ENCODE results near the gene YTHDF1.

The YTHDF1 gene

DNA sequence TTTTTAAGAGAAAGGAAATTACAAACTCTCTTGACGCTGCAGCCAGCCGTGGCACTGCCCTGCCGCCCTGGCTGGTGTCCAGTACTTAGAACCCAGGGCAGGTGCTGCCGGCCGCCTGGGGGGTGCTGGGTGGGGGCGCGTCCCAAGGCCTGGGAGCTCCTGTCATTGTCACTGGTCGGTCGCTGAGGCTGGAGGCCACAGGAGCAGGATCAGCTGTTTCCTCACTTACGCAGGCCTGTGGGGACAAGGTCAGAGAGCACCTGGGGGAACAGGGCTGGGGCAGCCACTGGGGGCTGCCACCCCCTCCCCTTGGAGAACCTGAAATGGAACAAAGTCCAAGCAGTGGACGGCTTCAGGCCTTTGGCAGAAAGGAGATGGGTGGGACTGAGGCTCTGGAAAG lies 25.3 kb upstream of the YTHDF1 start:
- Mint-ChIP-seq H3K27ac (no peak overlapping the region), H3K36me3 (no peaks in the 10 kb centered on the region)
- CTCF ChIA-PET, result no interaction called here

DNA sequence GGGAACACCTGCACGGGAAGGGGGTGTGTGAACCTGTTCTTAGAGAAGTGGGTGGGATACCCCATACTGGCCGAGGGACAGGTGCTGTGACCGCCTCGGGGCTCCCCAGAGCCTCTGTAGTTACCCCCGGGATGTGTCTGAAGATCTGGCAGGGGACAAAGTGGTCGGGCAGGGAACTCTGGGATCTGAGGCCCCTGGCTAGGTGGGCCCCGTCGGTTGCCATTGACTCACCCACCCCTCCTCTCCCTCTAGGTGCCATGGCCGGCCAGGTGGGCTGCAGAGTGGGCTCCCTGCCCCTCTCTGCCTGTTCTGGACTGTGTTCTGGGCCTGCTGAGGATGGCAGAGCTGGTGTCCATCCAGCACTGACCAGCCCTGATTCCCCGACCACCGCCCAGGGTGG lies 24.1 kb upstream of the YTHDF1 start:
- CTCF ChIA-PET, result interaction anchor here (0.8 kb wide), 1 partner anchor 22 kb away, joined by 3 read pairs; no protein-coding TSS in a partner anchor
- Mint-ChIP-seq H3K4me1 (no peaks in the 10 kb centered on the region), H3K27me3 (peaks cover 20% of the 10 kb centered on the region), H3K9me3 (no peaks in the 10 kb centered on the region), H3K36me3 (no peaks in the 10 kb centered on the region), H3K27ac (no peak overlapping the region), H3K4me3 (no peak overlapping the region)
- DNase-seq, result no peak

More for the DNA sequence above, 25.3 kb upstream of the YTHDF1 start:
- peaks cover 25% of the 10 kb centered on the region for H3K27me3 Mint-ChIP-seq
- no peaks in the 10 kb centered on the region for H3K9me3 Mint-ChIP-seq
- H3K4me3 Mint-ChIP-seq, result no peak overlapping the region
- no peaks in the 10 kb centered on the region for H3K4me1 Mint-ChIP-seq
- DNase-seq, result no peak

DNA sequence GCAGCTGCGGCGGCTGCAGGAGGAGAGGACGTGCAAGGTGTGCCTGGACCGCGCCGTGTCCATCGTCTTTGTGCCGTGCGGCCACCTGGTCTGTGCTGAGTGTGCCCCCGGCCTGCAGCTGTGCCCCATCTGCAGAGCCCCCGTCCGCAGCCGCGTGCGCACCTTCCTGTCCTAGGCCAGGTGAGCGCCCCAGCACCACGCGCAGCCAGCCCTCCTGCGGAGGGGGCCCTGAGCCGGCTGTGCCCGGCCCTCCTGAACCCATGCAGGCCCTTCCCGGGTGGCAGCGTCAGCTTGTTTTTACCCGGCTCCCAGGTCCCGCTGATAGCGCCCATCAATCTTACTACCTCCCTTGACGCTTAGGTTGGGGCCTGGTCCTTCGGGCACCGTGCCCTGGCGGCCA lies 23.5 kb upstream of the YTHDF1 start:
- Mint-ChIP-seq H3K27ac (no peak overlapping the region), H3K4me1 (no peaks in the 10 kb centered on the region), H3K9me3 (no peaks in the 10 kb centered on the region), H3K4me3 (no peak overlapping the region), H3K36me3 (no peaks in the 10 kb centered on the region), H3K27me3 (peaks cover 20% of the 10 kb centered on the region)
- CTCF ChIA-PET, result no interaction called here
- no peak for DNase-seq

DNA sequence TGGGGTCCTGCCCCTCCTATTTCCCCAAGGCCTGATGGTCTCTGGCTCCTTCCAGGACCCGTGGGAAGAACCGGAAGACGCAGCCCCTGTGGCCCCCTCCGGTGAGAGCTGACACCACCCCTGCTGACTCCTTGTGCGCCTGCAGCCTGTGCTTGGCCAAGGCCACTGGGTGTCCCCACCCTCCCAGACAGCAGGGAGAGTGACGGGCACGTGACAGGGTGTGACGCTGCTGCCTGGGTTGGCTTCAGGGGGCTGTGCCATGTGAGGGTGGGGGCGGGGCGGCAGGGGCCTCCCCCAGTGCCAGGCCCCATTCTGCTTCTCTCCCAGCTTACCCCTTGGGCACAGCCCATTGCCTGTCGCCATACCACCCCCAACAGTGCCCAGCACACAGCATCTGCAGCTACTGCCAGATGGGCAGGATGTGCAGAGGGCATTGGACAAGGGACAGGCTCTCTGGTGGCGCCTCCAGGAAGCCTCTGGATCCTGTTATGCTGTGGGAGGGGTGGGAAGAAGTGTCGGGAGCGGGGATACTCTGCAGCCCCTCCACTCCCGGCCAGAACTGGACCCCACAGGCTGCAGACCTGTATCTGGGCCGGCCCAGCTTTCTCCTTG lies 22.7 kb upstream of the YTHDF1 start:
- DNase-seq, result no peak
- Mint-ChIP-seq H3K27ac (no peak overlapping the region), H3K27me3 (peaks cover 25% of the 10 kb centered on the region), H3K36me3 (no peaks in the 10 kb centered on the region), H3K9me3 (no peaks in the 10 kb centered on the region), H3K4me1 (no peaks in the 10 kb centered on the region), H3K4me3 (no peak overlapping the region)
- CTCF ChIA-PET, result no interaction called here

GRCh38 chr20:63238031-63238430 lies 22.1 kb upstream of the YTHDF1 start:
- H3K27ac Mint-ChIP-seq, result no peak overlapping the region
- H3K4me1 Mint-ChIP-seq, result no peaks in the 10 kb centered on the region
- no peak for DNase-seq
- no peaks in the 10 kb centered on the region for H3K9me3 Mint-ChIP-seq
- H3K27me3 Mint-ChIP-seq, result peaks cover 30% of the 10 kb centered on the region
- H3K36me3 Mint-ChIP-seq, result no peaks in the 10 kb centered on the region
- CTCF ChIA-PET, result interaction anchor here (5.6 kb wide), 1 partner anchor 14 kb away, joined by 42 read pairs; no protein-coding TSS in a partner anchor
- H3K4me3 Mint-ChIP-seq, result no peak overlapping the region

DNA sequence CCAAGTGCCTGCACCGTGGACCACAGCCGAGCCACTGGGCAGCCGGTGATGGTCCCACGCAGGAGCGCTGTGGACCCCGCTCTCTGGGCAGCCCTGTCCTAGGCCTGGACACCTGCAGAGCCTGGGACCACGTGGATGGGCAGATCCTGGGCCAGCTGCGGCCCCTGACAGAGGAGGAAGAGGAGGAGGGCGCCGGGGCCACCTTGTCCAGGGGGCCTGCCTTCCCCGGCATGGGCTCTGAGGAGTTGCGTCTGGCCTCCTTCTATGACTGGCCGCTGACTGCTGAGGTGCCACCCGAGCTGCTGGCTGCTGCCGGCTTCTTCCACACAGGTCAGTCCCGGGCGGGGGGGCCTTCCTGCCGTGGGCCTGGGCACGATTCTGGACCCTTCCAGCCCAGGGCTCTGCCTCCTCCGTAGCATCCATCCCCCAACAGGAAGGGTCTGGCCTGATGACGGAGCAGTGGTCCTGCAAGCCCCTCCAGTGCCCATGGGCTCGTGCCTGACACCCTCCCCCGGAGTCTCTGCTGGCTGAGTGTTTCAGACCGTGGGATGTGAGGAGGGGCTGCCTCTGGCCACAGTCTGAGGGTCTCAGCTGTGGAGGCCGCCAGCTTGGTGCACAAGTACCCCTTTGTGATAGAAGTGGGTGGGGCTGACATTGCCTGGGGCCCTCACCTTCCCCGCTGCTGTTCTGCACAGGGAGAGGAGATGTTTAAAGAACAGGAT lies 20.3 kb upstream of the YTHDF1 start:
- H3K27ac Mint-ChIP-seq, result no peak overlapping the region
- H3K4me3 Mint-ChIP-seq, result no peak overlapping the region
- H3K4me1 Mint-ChIP-seq, result no peaks in the 10 kb centered on the region
- CTCF ChIA-PET, result interaction anchor here (1.1 to 5.6 kb wide), 2 partner anchors 10 to 12 kb away, joined by 3 to 42 read pairs; no protein-coding TSS in a partner anchor
- H3K27me3 Mint-ChIP-seq, result peaks cover 44% of the 10 kb centered on the region
- DNase-seq, result no peak
- H3K36me3 Mint-ChIP-seq, result no peaks in the 10 kb centered on the region
- H3K9me3 Mint-ChIP-seq, result no peaks in the 10 kb centered on the region

DNA sequence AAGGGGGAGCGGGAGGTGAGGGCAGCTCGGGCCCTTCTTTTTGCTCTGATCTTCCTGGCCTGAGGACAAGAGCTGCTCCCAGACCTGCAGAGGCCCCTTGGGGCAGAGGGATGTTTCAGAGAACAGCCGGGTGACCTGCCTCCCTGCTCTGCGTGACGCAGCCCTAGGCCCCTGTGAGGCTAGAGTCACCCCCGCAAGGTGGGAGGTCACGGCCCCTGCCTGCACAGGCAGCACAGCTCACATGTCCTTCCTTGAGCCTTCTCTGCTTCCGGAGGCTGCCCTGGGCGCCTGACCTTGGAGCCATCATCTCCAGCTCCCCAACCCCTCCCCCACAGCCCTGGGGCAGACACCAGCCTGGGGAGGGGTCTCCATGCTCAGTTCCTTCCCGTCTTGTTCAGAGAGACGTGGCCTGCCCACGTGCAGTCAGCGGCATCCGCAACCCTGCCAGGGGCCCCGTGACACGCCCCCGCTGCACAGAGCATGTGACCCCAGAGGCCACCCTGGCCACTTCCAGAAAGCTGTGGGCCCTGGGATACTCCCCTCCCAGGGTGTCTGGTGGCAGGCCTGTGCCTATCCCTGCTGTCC lies 19.6 kb upstream of the YTHDF1 start, which contains the start of gene BIRC7:
TSS of gene BIRC7 (plus strand) at position 507 of the 585 bp plus-strand sequence. CDS start 192 bp downstream, outside the sequence.
- no peak within 1 kb of the TSS for H3K27ac Mint-ChIP-seq
- CTCF ChIA-PET, result interaction anchor here (1.1 to 5.6 kb wide), 2 partner anchors 9 to 12 kb away, joined by 3 to 42 read pairs; no protein-coding TSS in a partner anchor
- H3K4me1 Mint-ChIP-seq, result no peaks in the 10 kb centered on the region
- peaks cover 52% of the 10 kb centered on the region for H3K27me3 Mint-ChIP-seq
- no peaks in the 10 kb centered on the region for H3K36me3 Mint-ChIP-seq
- no peak for DNase-seq
- H3K9me3 Mint-ChIP-seq, result no peaks in the 10 kb centered on the region
- H3K4me3 Mint-ChIP-seq, result no peak within 1 kb of the TSS

GRCh38 chr20:63234693-63235398 lies 18.9 kb upstream of the YTHDF1 start:
- no peak overlapping the region for H3K27ac Mint-ChIP-seq
- no peaks in the 10 kb centered on the region for H3K4me1 Mint-ChIP-seq
- H3K9me3 Mint-ChIP-seq, result no peaks in the 10 kb centered on the region
- CTCF ChIA-PET, result interaction anchor here (0.9 to 5.6 kb wide), 2 partner anchors 11 kb away, joined by 5 to 42 read pairs; no protein-coding TSS in a partner anchor
- H3K4me3 Mint-ChIP-seq, result no peak overlapping the region
- peak; percentile 39 for DNase-seq
- H3K27me3 Mint-ChIP-seq, result peaks cover 58% of the 10 kb centered on the region
- H3K36me3 Mint-ChIP-seq, result no peaks in the 10 kb centered on the region

- DNase-seq, result no peak
- Mint-ChIP-seq H3K4me1 (no peaks in the 10 kb centered on the region), H3K27ac (no peak overlapping the region), H3K27me3 (peaks cover 68% of the 10 kb centered on the region), H3K9me3 (no peaks in the 10 kb centered on the region), H3K36me3 (no peaks in the 10 kb centered on the region), H3K4me3 (no peak overlapping the region)
- CTCF ChIA-PET, result interaction anchor here (5.6 kb wide), 1 partner anchor 10 kb away, joined by 42 read pairs; no protein-coding TSS in a partner anchor
Observed at GRCh38 chr20:63233924-63234323, 18.0 kb upstream of the YTHDF1 start.

DNA sequence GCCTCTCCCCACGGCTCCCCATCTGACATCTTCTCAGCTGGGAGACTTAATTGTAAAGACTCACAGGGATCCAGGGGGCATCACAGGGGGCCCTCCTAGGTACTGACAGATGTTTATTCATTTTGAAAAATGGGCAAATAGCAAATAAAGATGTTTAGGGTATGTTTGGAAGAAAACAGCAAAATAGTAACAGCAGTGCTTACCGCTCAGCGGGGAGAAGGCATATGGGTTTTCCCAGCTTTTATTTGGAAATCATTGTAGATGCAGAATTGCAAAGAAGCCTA lies 17.1 kb upstream of the YTHDF1 start:
- Mint-ChIP-seq H3K4me3 (no peak overlapping the region), H3K27me3 (peaks cover 77% of the 10 kb centered on the region), H3K36me3 (no peaks in the 10 kb centered on the region)

GRCh38 chr20:63232235-63233060 lies 16.5 kb upstream of the YTHDF1 start:
- peaks cover 77% of the 10 kb centered on the region for H3K27me3 Mint-ChIP-seq
- no peaks in the 10 kb centered on the region for H3K9me3 Mint-ChIP-seq
- no peak for DNase-seq
- H3K27ac Mint-ChIP-seq, result no peak overlapping the region
- H3K36me3 Mint-ChIP-seq, result no peaks in the 10 kb centered on the region
- H3K4me3 Mint-ChIP-seq, result no peak overlapping the region
- CTCF ChIA-PET, result interaction anchor here (5.6 kb wide), 1 partner anchor 8 kb away, joined by 42 read pairs; no protein-coding TSS in a partner anchor
- H3K4me1 Mint-ChIP-seq, result no peaks in the 10 kb centered on the region

More for the DNA sequence above, 17.1 kb upstream of the YTHDF1 start:
- Mint-ChIP-seq H3K27ac (no peak overlapping the region), H3K4me1 (no peaks in the 10 kb centered on the region), H3K9me3 (no peaks in the 10 kb centered on the region)
- no peak for DNase-seq
- CTCF ChIA-PET, result interaction anchor here (5.6 kb wide), 1 partner anchor 9 kb away, joined by 42 read pairs; no protein-coding TSS in a partner anchor

- CTCF ChIA-PET, result interaction anchor here (0.6 to 1.0 kb wide), 2 partner anchors 151 to 174 kb away, joined by 3 to 5 read pairs; no protein-coding TSS in a partner anchor
- H3K4me3 Mint-ChIP-seq, result no peak overlapping the region
- no peaks in the 10 kb centered on the region for H3K4me1 Mint-ChIP-seq
- no peak for DNase-seq
- no peak overlapping the region for H3K27ac Mint-ChIP-seq
- H3K27me3 Mint-ChIP-seq, result peaks cover 85% of the 10 kb centered on the region
- no peaks in the 10 kb centered on the region for H3K9me3 Mint-ChIP-seq
- no peaks in the 10 kb centered on the region for H3K36me3 Mint-ChIP-seq
Observed at GRCh38 chr20:63230800-63231268, 14.9 kb upstream of the YTHDF1 start.

DNA sequence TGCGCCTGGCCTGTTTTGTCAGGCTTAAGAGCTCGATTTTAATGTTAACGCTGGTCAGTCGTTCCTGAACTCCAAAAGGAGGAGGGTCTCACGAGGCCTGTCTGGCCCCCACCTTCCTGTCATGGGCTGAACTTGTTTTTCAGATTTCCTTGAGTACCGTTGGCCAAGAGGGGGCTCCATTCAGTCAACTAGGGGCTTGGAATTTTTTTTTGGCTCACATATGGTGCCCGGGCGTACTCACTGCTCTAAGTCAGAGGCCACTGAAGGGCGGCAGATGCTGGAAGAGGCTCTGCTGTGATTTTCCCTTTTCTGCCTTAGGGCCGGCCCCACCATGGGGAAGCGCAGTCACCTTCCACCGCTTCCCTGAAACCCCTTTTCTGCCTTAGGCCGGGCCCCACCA lies 12.9 kb upstream of the YTHDF1 start:
- Mint-ChIP-seq H3K4me1 (no peaks in the 10 kb centered on the region), H3K27me3 (peaks cover 72% of the 10 kb centered on the region), H3K36me3 (no peaks in the 10 kb centered on the region)

More for the DNA sequence above, 12.9 kb upstream of the YTHDF1 start:
- no peaks in the 10 kb centered on the region for H3K9me3 Mint-ChIP-seq
- DNase-seq, result no peak
- no peak overlapping the region for H3K4me3 Mint-ChIP-seq
- CTCF ChIA-PET, result interaction anchor here (0.9 kb wide), 1 partner anchor 48 kb away, joined by 3 read pairs; no protein-coding TSS in a partner anchor
- H3K27ac Mint-ChIP-seq, result no peak overlapping the region
